DMS153 (cell line): ENCODE measurements around the gene CNOT6.
"Not testable (repeated sequence)": the region's sequence is repeated elsewhere in the genome, so short reads cannot be mapped to it uniquely, and the experiment has no call there.

ENCODE experiments used
- DNase-seq: peaks from one replicate; lab custom pipeline; 2025; lab: John Stamatoyannopoulos, UW

Gene CNOT6

GRCh38 chr5:180471866-180472265 lies 22.3 kb upstream of the CNOT6 start:
- no peak for DNase-seq

GRCh38 chr5:180472269-180472668 lies 21.9 kb upstream of the CNOT6 start:
- DNase-seq = no peak

GRCh38 chr5:180473386-180473785 lies 20.8 kb upstream of the CNOT6 start:
- not testable (repeated sequence) for DNase-seq

- DNase-seq = no peak
Observed at GRCh38 chr5:180474569-180474968, 19.6 kb upstream of the CNOT6 start.

- not testable (repeated sequence) for DNase-seq
Observed at GRCh38 chr5:180475969-180476524, 18.1 kb upstream of the CNOT6 start.

GRCh38 chr5:180484813-180485212 lies 9.4 kb upstream of the CNOT6 start:
- no peak for DNase-seq

- no peak for DNase-seq
Observed at GRCh38 chr5:180486636-180487149, 7.5 kb upstream of the CNOT6 start.

- DNase-seq = no peak
Observed at GRCh38 chr5:180487556-180487955, 6.6 kb upstream of the CNOT6 start.

GRCh38 chr5:180491496-180491895 lies 2.7 kb upstream of the CNOT6 start:
- no peak for DNase-seq

- DNase-seq = no peak
Observed at GRCh38 chr5:180492226-180492903, 1.8 kb upstream of the CNOT6 start.

GRCh38 chr5:180494510-180495181 lies 467 bp downstream of the CNOT6 start:
- DNase-seq = no peak

GRCh38 chr5:180495292-180495691 lies 1.1 kb downstream of the CNOT6 start:
- DNase-seq = no peak

- no peak for DNase-seq
Observed at GRCh38 chr5:180495991-180496741, 2.0 kb downstream of the CNOT6 start.

- not testable (repeated sequence) for DNase-seq
Observed at GRCh38 chr5:180496806-180497205, 2.6 kb downstream of the CNOT6 start.

GRCh38 chr5:180497865-180498264 lies 3.7 kb downstream of the CNOT6 start:
- DNase-seq = not testable (repeated sequence)

GRCh38 chr5:180498378-180498777 lies 4.2 kb downstream of the CNOT6 start:
- DNase-seq = no peak

GRCh38 chr5:180499684-180500083 lies 5.5 kb downstream of the CNOT6 start:
- no peak for DNase-seq

- DNase-seq = not testable (repeated sequence)
Observed at GRCh38 chr5:180500300-180500699, 6.1 kb downstream of the CNOT6 start.

- no peak for DNase-seq
Observed at GRCh38 chr5:180507661-180508060, 13.5 kb downstream of the CNOT6 start.

- no peak for DNase-seq
Observed at GRCh38 chr5:180515294-180515693, 21.1 kb downstream of the CNOT6 start.

GRCh38 chr5:180515974-180516373 lies 21.8 kb downstream of the CNOT6 start:
- DNase-seq = not testable (repeated sequence)

GRCh38 chr5:180516440-180516839 lies 22.3 kb downstream of the CNOT6 start:
- no peak for DNase-seq
